SH-SY5Y (cell line): ENCODE results near the gene BCAT1.

Experiments
- GATA2 ChIP-seq: IDR thresholded peaks from 2 replicates; pipeline ENCODE4 v1.6.1; 2011; ENCODE audit warnings: mild to moderate bottlenecking, low read depth, low read length
- GATA3 ChIP-seq: IDR thresholded peaks from 2 replicates; pipeline ENCODE4 v1.6.1; 2011; ENCODE audit warnings: low read depth, mild to moderate bottlenecking, low read length, moderate library complexity

GRCh38 chr12:24895612-24896011 is 53.3 kb downstream of the BCAT1 start:
- TF ChIP-seq GATA3, result no peak
- no peak for TF ChIP-seq GATA2
